GM18861 (cell line): ENCODE measurements around the gene ITGA5.
"Not testable (repeated sequence)": the region's sequence is repeated elsewhere in the genome, so short reads cannot be mapped to it uniquely, and the experiment has no call there.

Experiments used
- ATAC-seq: cut with Tn5 transposase; IDR thresholded peaks from one replicate; pipeline ENCODE4 v1.9.1; 2021; ENCODE audit not compliant: unreplicated experiment

The ITGA5 gene

DNA sequence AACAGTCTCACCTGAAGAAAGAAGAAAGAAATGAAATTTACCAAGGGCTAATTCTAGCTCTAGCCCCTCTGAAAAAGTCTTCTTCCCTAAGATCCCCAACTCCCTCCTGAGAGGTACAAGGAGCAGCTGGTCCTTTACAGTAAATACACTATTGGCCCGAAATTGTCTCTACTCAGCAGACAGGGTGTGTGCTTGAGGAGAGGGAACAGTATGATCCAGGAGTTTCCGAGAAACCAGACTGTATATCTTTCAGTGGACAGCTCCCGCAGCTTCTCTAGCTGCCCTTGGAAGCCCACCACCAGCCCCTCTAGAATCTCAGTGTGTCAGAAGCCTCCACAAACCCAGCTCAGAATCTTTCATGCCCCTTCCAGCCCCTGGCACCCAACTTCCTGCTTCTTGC is 62.8 kb downstream of the ITGA5 start:
- no peak for ATAC-seq

DNA sequence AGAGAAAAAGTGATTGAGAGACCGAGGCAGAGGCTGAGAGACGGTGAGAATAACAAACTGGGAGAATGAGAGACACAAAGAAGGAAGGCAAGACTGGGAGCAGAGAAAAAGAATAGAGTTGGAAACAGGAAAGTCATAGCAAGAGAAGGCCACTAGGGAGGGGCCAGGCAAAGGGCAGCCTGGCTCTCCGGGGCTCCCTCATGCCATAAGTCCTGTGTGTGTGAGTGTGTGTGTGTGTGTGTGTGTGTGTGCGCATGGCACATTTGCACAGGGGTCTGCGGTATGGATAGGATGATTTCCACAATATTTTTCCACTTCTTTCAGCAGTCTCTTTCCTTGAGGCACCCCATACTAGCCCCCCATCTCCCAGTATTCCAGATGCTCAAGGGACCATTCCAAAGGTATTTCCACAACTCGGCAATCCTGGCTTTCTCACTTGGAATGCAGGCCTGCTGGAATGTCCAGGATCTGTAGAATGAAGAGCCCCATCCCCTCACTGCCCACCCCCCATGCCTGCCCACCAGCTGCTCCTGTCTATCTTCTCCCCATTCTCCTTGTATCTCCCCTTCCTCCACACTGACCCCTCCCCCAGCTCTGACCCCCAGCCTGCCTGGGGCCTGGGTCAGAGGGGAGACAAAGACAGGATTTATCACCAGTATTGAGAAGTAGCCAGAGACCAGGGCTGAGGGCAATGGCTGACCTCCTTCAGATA is 63.8 kb downstream of the ITGA5 start:
- ATAC-seq = no peak

DNA sequence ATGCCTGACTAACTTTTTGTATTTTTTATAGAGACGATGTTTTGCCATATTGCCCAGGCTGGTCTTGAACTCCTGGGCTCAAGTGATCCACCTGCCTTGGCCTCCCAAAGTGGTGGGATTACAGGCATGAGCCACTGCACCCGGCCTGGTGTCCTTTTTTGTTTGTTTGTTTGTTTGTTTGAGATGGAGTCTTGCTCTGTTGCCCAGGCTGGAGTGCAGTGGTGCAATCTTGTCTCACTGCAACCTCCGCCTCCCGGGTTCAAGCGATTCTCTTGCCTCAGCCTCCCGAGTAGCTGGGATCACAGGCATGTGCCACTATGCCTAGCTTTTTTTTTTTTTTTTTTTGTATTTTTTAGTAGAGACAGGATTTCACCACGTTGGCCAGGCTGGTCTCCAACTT is 64.8 kb downstream of the ITGA5 start:
- ATAC-seq = not testable (repeated sequence)

DNA sequence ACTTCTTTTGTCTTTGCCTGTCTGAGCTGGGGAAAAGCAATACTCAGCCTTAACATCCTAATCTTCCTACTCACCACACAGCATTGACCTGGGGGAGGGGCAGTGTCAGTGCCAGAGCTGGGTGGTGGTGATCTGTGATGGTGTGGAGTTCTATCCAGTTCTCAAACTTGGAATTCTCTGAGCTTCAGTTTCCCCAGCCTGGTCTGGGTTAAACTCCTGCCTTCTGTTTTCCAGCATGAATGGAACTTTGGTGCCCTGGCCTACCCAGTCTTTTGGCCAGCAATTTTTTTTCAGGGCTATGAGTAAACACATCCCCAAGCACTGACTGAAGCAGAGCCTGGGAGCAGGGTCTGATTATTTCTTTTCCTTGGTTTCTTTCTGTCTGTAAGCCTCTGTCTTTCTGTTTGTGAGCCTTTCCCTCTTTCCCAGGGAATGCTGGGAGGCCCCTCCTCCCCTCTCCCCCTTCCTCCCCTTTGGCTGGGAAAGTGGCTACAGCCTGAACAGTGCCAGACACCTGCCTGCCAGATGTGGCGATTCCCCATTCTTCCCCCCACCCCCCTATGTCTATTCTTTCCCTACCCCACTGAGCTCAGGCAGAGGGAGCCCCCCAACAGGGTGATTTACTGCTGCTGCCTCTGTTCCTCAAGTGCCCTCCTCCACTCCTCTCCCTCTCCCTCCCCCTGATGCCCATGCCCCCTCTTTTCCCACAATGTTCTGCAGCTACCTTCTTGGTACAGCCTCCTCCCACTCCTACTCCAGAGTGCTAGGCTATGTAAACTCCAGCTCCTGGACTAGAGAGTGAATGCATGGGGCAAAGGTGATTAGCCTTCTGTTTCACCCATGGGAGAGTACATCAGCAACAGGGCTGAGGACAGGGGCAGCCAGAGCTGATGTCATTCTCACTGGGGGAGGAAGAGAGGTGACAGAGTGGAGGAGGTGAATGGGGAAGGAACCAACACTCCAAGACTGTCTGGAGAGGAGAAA is 65.9 kb downstream of the ITGA5 start:
- no peak for ATAC-seq

DNA sequence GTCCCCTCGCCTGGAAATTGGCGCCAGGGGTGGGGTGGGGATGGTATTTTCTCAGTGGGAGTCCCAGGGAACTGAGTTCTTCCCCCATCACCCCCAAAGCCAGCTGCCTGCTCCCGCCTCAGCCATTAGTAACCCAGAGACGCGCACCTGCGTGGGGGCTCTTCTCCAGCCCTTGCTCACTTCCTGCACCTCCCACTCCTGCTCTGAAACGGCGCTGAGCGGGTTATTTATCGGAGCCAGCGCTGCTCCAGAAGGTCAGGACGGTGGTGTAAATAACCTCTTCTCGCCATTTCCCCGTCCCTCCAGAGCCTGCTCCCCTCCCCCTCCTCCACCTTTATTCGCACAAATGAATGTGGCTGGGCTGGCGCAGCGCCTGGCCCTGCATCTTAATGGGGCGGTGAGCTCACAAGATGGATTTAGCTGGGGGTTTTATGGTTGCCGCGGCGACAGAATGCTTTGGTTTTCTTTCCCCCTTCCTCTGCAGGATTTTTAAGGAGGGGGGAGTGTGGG is 67.0 kb downstream of the ITGA5 start:
- no peak for ATAC-seq

DNA sequence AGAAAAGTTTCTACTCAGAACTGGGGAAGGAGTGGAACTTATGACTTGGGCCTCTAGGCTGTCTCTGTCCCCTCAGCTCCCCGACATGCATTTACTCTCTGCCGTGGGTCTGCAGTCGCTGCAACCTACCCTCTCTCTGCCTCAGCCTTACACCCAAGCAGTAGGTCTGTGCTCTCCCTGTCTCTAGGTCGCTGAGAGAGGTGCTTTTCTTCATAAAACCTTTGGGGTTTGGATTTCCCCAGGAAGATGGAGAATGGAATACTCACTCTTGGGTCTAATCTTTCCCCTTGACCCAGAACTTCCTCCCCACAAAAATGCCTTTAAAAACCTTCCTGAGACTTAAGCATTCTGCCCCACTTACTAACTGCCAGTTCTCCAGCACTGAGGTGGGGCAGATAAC is 67.7 kb downstream of the ITGA5 start:
- ATAC-seq = no peak

DNA sequence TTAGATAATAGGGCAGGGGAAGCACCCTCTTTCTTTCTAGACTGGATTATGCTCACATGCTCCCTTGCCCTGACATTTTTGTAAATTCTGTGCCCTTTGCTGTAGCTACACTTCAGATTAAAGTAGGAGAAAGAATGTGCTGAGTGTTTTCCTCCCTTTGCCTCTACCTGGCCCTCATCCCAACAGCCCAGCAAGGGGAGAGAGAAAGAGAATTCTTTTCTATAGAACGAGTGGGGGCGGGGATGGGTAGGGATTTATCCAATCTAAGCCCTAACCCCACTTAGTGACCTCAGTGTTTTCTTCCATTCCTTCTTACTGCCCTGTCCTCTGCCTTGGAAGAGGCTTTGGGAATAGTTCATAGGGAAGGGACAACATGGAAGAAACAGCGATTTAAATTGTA is 68.3 kb downstream of the ITGA5 start:
- no peak for ATAC-seq

DNA sequence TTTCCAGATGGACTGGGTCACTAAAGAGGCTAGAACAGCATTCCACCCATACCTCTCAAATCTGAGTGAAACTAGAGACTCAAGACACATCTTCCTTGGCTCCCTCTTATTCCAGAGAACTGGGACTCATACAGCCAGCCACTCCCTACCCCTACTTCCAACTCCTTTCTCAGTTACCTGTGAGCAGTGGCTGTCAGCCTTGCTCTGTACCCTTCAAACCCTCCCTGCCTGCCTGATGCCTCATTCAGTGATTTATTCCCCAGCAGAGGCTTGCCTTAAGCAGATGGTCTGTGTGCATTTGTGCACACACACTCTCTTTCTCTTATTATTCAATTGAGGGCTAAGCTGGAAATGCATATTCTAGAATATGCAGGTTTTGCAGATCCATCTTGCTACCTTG is 69.4 kb downstream of the ITGA5 start:
- no peak for ATAC-seq

DNA sequence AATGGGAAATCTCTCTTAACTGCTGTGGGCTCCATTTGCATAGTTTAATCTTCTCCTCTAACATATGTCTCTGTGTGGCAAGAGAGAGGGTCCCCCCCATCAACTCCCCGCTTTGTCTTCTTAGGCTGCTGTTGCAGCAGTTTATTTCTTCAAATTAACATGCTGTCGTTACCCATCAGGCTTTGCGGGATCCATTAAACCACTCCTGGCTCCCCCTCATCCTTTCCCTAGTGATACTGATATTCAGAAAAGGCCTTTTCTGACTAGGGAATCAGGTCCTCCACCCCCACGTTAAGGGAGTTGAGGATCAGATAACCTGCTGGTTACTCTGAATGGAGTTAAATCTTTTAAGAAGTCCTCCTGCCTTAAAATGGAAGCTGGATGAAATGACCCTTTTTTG is 70.0 kb downstream of the ITGA5 start:
- no peak for ATAC-seq
